Posterior cingulate gyrus (tissue), 11 donors: Measurements from ENCODE around the gene CARS2.
"Not testable (repeated sequence)": the region's sequence is repeated elsewhere in the genome, so short reads cannot be mapped to it uniquely, and the experiment has no call there.

ENCODE experiments used
- DNase-seq, 10 donors: peaks; one replicate each; pipeline versions ENCODE4 v3.0.0 to v3.0.0-alpha.2; 2020 to 2021; ENCODE audit warnings: mixed read lengths in 3 of 10
- intact Hi-C: fragments of 100-400 bp; cut with DNase I; formaldehyde crosslinking; loops from one replicate; pipeline ENCODE4 v1.15.1; 2023

The CARS2 gene

GRCh38 chr13:110712081-110712848 lies 6.3 kb upstream of the CARS2 start:
- peak; percentile 74 to 98 (median 86) for DNase-seq
- intact Hi-C loops = no loop called here

- DNase-seq = no peak
- intact Hi-C loops = loop anchor here (5.0 to 10.0 kb wide), 2 partner anchors 62 to 89 kb away; partner anchors contain the start of gene NAXD
Observed at GRCh38 chr13:110706570-110707372, 855 bp upstream of the CARS2 start.

GRCh38 chr13:110705356-110705825 lies 525 bp downstream of the CARS2 start:
- no peak for DNase-seq
- intact Hi-C loops = loop anchor here (5.0 to 10.0 kb wide), 2 partner anchors 61 to 88 kb away; partner anchors contain the start of gene NAXD

- peak in 1 of 10 donors; percentile 75 for DNase-seq
- intact Hi-C loops = loop anchor here (10.0 kb wide), 1 partner anchor 58 kb away; no protein-coding TSS in a partner anchor
Observed at GRCh38 chr13:110702591-110703526, 3.1 kb downstream of the CARS2 start.

- intact Hi-C loops = loop anchor here (10.0 kb wide), 1 partner anchor 57 kb away; no protein-coding TSS in a partner anchor
- DNase-seq = no peak
Observed at GRCh38 chr13:110702089-110702488, 3.8 kb downstream of the CARS2 start.

- intact Hi-C loops = loop anchor here (10.0 kb wide), 1 partner anchor 56 kb away; no protein-coding TSS in a partner anchor
- not testable (repeated sequence) for DNase-seq
Observed at GRCh38 chr13:110701061-110701460, 4.9 kb downstream of the CARS2 start.

GRCh38 chr13:110700641-110701040 lies 5.3 kb downstream of the CARS2 start:
- no peak for DNase-seq
- intact Hi-C loops = loop anchor here (10.0 kb wide), 1 partner anchor 56 kb away; no protein-coding TSS in a partner anchor

GRCh38 chr13:110700186-110700585 lies 5.7 kb downstream of the CARS2 start:
- intact Hi-C loops = loop anchor here (10.0 kb wide), 1 partner anchor 55 kb away; no protein-coding TSS in a partner anchor

GRCh38 chr13:110699148-110700145 lies 6.5 kb downstream of the CARS2 start:
- no peak for DNase-seq
- intact Hi-C loops = loop anchor here (10.0 kb wide), 1 partner anchor 55 kb away; no protein-coding TSS in a partner anchor

More at GRCh38 chr13:110700186-110700585, 5.7 kb downstream of the CARS2 start:
- no peak for DNase-seq

- intact Hi-C loops = no loop called here
- no peak for DNase-seq
Observed at GRCh38 chr13:110698689-110699088, 7.2 kb downstream of the CARS2 start.

GRCh38 chr13:110697842-110698241 lies 8.1 kb downstream of the CARS2 start:
- intact Hi-C loops = no loop called here
- no peak for DNase-seq

- no peak for DNase-seq
- intact Hi-C loops = no loop called here
Observed at GRCh38 chr13:110696776-110697175, 9.1 kb downstream of the CARS2 start.

GRCh38 chr13:110695774-110696173 lies 10.1 kb downstream of the CARS2 start:
- DNase-seq, intact Hi-C loops: not testable (repeated sequence)

- DNase-seq = no peak
- intact Hi-C loops = no loop called here
Observed at GRCh38 chr13:110690516-110690915, 15.4 kb downstream of the CARS2 start.

GRCh38 chr13:110689711-110690110 lies 16.2 kb downstream of the CARS2 start:
- intact Hi-C loops = no loop called here
- DNase-seq = no peak

GRCh38 chr13:110689041-110689440 lies 16.9 kb downstream of the CARS2 start:
- DNase-seq = no peak
- intact Hi-C loops = no loop called here

- intact Hi-C loops = no loop called here
- DNase-seq = no peak
Observed at GRCh38 chr13:110687736-110688135, 18.2 kb downstream of the CARS2 start.

- DNase-seq = no peak
Observed at GRCh38 chr13:110685305-110686020, 20.5 kb downstream of the CARS2 start.

More at GRCh38 chr13:110685305-110686020, 20.5 kb downstream of the CARS2 start:
- intact Hi-C loops = no loop called here
